Globus pallidus (tissue), 1 donor: ENCODE data around the gene RETREG2.
A peak's percentile ranks its signal among the peaks of the same experiment; 100 is the strongest.

ENCODE experiments used
- DNase-seq: peaks from one replicate; pipeline ENCODE4 v3.0.0-alpha.2; 2015; ENCODE audit warnings: low spot score

RETREG2 gene

DNA sequence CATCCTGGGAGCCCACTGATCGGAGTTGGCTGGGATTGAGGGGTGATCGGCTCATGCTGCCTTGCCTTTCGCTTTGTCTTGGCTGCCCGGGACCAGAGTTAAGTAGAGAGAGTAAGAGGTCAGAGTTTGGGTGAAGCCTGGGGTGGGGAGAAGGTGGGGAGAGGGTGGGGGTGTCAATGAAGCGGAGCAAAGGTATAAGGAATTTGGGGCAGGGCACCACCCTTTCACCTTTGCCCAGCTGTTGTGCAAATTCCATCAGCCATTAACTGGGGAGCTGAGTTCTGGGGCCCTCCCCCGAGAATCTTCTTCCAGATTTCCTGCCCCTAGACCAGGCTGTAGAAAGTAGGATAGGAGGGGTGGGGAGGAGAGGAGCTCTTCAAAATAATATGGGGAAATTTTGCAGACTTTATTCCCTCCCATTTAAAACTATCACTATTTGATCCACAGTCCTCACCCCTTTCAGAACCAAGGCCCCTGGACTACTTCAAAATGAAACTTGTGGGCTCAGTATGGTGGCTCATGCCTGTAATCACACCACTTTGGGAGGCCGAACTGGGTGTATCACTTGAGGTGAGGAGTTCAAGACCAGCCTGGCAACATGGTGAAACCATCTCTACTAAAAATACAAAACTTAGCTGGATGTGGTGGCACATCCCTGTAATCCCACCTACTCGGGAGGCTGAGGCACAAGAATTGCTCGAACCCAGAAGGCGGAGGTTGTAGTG lies 8.0 kb upstream of the RETREG2 start, which contains the start of gene SLC23A3:
TSS of gene SLC23A3 (minus strand) at position 100 of the 725 bp plus-strand sequence. CDS start at position 55, 45 bp downstream.
- no peak for DNase-seq

DNA sequence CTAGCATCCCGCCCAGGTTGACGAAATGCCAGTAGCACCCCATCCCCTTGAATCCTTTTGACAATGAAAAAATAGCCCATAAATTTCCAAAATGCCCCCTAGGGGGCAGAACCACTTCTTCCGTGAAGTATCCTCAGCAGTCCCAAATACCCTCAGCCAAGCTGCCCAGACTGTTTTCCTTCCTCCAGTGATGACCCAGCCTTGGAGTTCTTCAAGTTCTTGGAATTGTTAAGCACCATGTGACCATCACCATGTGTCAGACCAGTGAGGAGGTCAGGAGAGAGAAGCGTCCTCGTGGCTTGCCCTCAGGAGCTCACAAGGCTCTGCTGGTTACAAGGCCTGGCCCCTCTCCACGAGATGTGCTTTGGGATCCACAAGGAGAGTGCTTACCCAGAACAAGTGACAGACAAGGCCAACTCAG lies 6.8 kb upstream of the RETREG2 start:
- peak; percentile 45 for DNase-seq

DNA sequence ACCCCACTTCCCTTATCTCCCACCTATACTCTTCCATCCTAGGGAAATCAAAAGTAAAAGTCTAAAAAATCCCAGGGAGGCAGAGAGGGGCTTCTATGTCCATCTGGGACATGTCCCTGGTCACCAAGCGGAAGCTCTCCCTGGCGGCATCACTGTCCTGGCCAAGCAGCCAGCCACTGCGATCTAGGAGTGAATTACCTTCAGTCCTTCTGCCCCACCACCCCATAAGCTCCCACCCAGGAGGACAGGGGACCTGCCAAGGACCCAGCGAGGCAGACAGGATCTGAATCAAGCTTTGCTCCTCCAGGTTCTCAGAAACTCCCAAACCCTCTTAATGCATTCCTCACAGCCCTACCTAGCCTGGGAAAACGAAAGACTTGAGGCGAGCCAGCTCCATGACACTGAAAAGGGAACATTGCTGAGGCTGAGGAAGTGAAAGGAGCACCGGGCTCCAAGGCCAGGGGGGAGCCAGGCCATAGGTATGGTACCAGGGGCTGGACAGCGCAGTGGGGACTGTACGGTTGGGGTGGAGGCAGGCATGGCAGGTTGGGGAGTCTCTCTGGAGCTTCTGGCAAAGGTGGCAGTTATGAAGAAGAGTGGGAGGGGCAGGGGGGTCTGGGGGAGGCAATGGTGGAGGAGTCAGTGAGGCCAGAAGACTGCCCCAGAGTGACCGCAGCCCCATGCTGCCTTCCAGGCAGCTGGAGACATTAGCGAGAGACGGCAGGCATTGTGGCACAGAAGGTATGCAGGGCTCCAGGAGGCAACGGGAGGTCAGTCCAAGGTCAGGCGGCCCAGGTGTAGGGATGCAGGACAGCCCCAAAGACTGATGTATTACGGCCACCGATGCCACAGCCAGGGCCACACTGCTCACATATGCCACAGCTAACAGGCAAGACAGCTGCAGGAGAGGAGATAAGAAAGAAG lies 5.6 kb upstream of the RETREG2 start:
- no peak for DNase-seq

DNA sequence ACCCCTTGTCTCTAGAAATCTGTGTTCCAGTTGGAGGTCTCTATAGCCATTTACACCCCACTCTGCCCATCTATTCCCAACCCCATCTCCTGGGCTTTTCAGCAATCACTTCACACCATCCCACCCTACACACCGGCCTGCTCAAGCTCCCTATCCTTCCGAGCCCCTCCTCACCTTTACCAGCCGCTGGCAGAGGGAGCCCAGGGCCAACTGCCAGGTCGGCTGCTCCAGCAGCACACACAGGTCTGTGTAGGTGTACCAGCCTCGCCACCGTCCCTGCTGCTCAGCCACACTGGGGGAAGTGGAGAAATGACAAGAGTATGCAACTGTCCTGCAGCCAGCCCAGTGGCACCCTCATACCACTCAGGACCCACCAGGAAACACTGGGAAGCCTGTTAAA lies 4.9 kb upstream of the RETREG2 start:
- DNase-seq, result no peak

DNA sequence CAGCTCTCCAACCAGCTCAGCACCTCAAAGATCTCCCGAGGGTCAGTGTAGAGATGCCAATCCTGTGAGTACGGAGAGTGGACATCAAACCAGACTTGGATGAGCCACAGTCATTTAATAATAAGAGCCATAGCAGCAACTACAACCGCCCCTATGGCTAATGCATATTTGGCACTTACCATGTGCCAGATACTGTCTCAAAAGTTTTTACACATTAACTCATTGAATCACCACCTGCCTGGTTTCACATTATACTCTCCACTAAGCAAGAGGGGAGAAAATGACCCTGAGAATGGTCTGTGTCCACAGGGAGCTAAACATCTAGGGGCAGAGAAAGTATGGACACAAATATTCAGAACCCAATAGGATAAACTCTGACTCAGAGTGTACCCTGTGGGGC lies 3.9 kb upstream of the RETREG2 start:
- DNase-seq, result no peak

DNA sequence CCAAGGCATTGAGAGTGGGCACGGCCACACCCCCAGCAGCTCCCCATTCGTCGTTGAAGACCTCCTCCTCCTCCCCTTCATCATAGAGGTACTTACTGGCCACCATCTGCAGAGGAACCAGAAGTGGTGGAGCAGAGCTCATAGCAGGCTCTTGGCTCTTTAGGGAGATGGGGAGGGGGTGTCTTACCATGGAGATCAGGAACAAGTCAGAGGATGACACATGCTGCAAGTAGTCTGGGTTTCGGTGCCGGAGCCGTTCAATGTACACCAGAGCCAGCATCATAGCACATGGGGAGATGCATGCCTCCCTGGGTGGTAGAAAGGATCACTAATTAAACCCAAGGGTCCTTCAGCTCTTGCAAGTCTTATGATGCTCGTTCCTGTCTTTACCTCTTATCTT lies 3.3 kb upstream of the RETREG2 start:
- DNase-seq, result no peak

DNA sequence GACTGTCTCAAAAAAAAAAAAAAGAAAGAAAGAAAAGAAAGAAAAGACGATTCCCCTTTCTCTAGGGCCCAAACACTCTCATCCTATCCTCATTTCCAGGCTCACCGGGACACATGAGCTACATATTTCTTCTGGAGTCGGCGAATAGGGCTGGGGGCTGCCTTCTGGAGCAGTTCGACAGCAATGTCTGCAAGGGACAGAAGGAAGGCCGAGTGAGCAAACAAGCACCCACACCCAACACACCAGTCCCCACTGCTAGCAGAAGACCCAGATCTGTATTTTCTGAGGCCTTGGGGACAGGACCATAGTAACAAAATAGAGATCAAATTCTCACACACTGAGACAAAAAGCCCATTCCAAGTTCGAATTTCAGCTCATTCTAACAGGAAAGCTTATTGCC lies 2.6 kb upstream of the RETREG2 start:
- no peak for DNase-seq

DNA sequence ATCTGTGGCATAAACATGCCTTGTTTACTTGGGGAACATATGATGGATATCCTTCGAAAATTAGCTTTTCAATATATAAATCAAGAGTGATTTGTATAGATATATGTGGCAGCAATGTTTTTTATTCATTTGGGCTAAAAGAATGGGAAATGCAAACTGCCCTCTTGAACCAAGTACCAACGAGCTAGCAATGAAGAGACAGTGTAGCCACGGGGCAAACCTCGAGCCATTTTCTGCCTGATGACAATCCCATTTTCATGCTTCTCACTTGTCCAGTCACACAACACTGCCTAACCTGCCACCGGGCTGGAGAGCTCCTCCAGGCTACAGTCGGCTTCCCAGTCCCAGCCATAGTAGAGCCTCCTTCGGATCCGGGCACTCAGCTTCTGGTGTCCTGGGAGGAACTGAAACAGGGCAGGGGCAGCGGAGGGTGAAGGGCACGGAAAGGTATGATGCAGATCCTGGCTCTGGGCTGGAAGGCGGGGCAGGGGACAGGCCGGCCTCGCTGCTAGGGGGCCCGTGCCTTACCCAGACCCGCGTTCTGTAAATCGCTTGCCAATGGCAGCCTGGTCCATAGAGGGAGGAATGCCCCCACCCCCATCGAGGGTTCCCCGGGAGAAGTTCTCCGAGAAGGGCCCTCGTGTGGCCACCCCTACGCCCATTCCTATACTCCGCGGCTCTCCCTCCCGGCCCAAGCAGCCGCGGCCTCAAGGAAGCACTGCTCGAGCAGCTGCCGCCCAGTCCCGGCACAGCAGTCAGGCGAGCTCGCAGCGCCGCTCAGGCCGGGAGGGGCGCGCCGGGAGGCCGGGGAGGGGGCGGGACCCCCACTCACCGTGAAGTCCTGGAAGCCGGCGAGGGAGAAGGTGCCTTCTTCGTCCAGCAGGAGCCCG lies 1.9 kb upstream of the RETREG2 start:
- DNase-seq, result peak; percentile 62

DNA sequence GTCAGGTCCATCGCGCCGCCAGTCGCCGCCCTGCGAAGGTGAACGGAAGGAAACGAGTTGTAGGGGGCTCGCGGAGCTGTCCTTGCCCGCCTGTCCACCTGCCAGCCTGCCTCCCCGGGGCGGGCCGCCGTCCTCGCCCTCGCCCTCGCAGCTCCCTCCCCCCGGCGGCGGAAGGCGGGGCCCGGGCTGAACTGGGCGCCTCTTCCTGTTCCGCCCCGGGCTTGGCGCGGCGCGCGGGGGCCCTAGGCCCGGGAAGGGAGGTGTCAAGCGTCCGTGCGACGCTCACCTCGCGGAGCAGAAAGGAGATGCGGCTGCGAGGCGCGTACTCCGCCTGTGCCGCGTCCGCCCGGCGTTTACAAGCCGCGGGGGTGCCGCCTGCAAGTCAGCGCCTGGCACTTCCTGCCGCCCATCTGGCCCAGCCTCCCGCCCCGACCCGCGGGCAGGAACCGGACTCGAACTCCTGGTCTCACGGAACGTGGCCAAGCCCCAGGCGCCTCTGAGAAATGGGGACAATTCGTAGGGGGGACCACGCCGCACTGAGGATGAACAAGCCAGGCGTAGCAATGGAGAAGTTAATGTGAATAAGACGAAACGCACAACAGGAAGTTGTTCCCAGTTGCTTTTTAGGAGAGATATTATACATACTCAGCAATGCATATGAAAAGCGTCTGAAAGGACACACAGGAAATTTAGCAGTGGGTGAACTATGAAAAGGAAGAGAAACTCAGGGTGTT lies 1.1 kb upstream of the RETREG2 start, which contains the start of gene CNPPD1:
TSS of gene CNPPD1 (minus strand) at position 108 of the 734 bp plus-strand sequence. CDS start at position 11, 97 bp downstream.
- DNase-seq, result peak; percentile 89

DNA sequence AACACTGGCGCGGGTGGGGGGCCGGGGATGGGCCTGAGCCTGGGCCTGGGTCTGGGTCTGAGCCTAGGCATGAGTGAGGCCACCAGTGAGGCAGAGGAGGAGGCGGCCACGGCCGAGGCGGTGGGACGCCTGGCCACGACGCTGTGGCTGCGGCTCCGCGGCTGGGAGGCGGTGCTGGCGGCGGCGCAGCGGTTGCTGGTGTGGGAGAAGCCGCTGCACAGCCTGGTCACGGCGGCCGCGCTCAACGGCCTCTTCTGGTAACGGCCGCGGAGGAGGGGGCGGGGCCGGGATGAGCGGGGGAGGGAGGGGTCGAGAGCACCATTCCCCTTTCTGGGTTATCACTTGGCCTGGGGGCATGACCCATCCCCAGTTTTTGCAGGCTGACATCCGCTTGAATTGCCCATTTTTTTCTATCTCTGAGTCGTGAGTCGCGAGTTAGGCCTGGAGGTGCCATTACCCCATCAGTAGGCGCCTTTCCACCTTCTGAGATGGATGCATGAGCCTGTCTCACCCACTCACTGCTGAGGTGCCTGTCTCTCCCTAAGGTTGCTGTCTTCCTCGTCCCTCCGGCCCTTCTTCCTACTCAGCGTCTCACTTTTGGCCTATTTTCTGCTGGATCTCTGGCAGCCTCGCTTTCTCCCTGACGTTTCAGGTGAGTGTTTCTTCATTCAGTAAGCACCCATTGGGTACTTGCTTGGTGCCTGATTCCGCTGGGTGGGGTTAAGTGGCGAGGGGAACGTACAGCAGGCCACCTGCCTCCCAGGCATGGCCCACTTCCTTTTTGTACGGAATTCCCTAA lies 501 bp downstream of the RETREG2 start:
- peak; percentile 31 for DNase-seq

DNA sequence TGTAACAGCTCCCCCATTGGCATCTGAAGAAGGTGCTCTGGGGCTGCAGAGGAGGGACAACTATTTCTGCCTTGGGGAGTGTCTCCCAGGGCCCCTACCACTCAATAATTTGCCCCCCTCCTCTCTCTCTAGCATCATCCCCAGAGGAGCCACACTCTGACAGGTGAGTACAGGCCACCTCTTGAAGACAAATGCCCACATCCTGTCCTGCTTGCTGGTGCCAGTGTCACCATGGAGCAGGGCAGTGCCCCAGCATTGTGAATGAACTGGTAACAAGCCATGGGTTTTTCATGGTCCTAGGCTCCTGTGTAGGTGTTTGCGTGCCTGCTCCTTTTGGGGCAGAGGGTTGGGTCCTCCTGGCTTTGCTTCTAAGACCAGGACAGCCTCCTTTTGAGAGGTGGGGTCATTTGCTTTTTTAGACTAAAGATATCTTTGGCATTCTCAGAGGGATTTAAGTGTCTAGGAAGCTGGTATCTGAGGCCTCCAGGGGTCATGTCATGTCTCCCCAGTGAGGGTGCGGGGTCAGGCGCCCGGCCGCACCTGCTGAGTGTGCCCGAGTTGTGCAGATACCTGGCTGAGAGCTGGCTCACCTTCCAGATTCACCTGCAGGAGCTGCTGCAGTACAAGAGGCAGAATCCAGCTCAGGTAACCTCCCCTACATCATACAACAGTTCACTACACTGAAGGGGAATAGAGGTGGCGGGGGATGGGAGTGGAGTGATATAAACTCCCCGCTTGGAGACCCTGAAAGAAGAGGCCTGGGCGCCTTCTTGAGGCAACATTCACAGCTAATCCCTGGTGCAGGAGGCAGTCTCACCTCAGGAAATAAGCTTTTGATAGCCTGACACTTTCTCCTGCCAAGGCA lies 1.8 kb downstream of the RETREG2 start:
- DNase-seq, result no peak

DNA sequence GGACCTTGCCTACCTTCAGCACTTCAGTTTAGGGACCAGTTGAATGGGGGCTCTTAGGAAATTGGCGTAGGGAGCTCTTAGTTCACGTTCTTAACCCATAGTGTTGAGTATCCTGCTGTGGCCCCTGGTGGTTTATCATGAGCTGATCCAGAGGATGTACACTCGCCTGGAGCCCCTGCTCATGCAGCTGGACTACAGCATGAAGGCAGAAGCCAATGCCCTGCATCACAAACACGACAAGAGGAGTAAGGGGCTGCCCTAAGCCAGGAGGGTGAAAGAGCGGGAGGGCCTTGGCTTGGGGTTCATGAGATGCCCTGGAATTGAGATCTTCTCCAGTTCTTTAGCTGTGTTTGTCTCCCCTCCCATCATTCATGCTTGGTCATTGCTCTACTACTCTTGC lies 2.9 kb downstream of the RETREG2 start:
- DNase-seq, result no peak

DNA sequence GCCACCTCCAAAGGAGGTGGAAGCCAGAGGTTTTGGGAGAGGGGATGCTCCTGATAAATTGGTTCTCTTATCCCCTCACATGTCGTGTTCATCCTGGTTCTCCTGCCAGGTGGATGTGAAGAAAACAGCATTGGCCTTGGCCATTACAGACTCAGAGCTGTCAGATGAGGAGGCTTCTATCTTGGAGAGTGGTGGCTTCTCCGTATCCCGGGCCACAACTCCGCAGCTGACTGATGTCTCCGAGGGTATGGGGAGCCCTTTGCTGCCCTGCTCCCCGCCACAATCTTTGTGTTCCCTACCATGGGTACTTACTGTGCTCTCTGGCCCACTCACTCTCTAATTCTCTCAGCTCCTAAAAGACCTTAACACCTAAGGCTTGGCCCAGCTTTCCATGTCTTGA lies 3.5 kb downstream of the RETREG2 start:
- no peak for DNase-seq

DNA sequence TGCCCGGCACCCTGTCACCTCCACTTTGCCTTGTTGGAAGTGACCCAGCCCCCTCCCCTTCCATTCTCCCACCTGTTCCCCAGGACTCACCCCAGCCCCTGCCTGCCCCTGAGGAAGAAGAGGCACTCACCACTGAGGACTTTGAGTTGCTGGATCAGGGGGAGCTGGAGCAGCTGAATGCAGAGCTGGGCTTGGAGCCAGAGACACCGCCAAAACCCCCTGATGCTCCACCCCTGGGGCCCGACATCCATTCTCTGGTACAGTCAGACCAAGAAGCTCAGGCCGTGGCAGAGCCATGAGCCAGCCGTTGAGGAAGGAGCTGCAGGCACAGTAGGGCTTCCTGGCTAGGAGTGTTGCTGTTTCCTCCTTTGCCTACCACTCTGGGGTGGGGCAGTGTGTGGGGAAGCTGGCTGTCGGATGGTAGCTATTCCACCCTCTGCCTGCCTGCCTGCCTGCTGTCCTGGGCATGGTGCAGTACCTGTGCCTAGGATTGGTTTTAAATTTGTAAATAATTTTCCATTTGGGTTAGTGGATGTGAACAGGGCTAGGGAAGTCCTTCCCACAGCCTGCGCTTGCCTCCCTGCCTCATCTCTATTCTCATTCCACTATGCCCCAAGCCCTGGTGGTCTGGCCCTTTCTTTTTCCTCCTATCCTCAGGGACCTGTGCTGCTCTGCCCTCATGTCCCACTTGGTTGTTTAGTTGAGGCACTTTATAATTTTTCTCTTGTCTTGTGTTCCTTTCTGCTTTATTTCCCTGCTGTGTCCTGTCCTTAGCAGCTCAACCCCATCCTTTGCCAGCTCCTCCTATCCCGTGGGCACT lies 4.5 kb downstream of the RETREG2 start:
- DNase-seq, result no peak

DNA sequence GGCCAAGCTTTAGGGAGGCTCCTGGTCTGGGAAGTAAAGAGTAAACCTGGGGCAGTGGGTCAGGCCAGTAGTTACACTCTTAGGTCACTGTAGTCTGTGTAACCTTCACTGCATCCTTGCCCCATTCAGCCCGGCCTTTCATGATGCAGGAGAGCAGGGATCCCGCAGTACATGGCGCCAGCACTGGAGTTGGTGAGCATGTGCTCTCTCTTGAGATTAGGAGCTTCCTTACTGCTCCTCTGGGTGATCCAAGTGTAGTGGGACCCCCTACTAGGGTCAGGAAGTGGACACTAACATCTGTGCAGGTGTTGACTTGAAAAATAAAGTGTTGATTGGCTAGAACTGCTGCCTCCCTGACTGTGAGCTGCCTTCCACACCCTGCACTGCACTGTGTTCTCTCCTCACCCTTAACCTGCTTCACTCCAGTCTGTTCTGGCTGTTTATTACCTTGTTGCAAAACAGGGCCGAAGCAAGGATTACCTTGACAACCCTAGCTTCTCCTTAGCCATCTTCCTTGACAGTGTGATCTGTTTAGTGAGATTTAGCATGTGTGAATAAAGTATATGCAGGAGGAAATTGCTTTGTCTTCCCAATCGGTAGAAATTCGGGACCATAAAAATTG lies 5.2 kb downstream of the RETREG2 start:
- DNase-seq, result no peak

DNA sequence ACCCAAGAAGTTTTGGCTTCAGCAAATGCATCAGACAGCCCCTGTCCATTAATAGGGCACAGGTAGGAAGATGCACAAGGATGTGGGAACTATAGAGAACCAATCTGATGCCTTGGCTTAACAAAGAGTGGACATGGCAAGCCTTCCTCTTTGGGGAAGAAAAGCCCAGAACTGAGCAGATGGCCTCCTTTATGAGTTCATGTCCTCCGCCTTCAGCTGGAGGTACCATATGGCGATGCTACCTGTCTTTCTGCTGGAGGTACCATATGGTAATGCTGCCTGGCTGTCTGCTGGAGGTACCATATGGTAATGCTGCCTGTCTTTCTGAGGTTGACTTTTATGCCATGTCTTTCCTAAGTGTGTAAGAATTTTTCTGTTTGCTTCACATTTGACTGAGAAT lies 6.0 kb downstream of the RETREG2 start:
- no peak for DNase-seq

DNA sequence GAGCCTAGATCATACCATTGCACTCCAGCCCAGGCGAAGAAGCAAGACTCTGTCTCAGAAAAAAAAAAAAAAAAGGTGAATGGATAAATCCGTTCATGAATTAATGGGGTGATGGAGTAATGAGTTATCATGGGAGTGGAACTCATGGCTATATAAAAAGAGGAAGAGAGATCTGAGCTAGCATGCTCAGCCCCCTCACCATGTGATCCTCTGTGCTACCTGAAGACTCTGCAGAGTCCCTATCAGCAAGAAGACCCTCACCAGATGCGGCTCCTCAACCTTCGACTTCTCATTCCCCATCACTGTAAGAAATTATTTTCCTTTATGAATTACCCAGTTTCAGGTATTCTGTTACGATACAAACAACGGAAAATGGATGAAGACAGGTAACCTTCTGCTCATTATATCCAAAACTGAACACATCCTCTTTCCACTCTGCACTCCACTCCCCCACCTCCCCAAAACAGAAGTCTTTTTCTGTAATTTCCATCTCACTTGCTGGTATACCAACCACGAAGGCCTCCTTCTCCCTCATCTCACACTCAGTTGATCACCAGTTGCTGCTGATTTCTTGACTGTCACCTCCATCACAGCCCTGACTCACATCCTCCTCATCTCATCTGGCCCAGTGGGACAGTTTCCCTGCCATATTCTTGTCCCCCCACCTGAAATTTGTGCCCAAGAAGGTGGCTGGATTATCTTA lies 8.8 kb downstream of the RETREG2 start:
- DNase-seq, result no peak
